ENCODE data around the gene HOXB3.

The HOXB3 gene

GRCh38 chr17:48603959-48604769 lies 14.1 kb upstream of the HOXB3 start:
- no peak for TF ChIP-seq CTCF (conservative IDR thresholded peaks at IDR 0.05)
- no peak overlapping the region for H3K27ac ChIP-seq

GRCh38 chr17:48601539-48602425 lies 11.7 kb upstream of the HOXB3 start:
- H3K27ac ChIP-seq = no peak overlapping the region
- TF ChIP-seq CTCF (conservative IDR thresholded peaks at IDR 0.05) = no peak

- no peak for TF ChIP-seq CTCF (conservative IDR thresholded peaks at IDR 0.05)
- no peak overlapping the region for H3K27ac ChIP-seq
These were observed 11.1 kb upstream of the HOXB3 start for GRCh38 chr17:48601207-48601538.

- H3K27ac ChIP-seq = no peak overlapping the region
- TF ChIP-seq CTCF (conservative IDR thresholded peaks at IDR 0.05) = no peak
These were observed 10.4 kb upstream of the HOXB3 start for GRCh38 chr17:48600244-48601098.

- TF ChIP-seq CTCF (conservative IDR thresholded peaks at IDR 0.05) = no peak
- H3K27ac ChIP-seq = no peak overlapping the region
These were observed 9.3 kb upstream of the HOXB3 start for GRCh38 chr17:48599354-48599753.

GRCh38 chr17:48598736-48599135 lies 8.7 kb upstream of the HOXB3 start:
- H3K27ac ChIP-seq = no peak overlapping the region
- TF ChIP-seq CTCF (conservative IDR thresholded peaks at IDR 0.05) = no peak

All from VCaP (cell line).